Esophagus muscularis mucosa (tissue), 4 donors: ENCODE results near the gene FSIP2.

Experiments used
- CTCF ChIP-seq, 3 experiments: fragments of 200-600 bp in 2 of 3; fragments of 450-650 bp in 1 of 3; sonication (generic) in 2 of 3; IDR thresholded peaks; one replicate each; pipeline ENCODE4 v1.5.1; 2017 to 2019; ENCODE audit warnings: antibody characterized with exemption in 3 of 3, mild to moderate bottlenecking in 2 of 3, moderate library complexity in 1 of 3
- EP300 ChIP-seq: sonication (generic); formaldehyde crosslinking; IDR thresholded peaks from one replicate; pipeline ENCODE4 v1.6.1; 2017; ENCODE audit warnings: antibody characterized with exemption
- POLR2A ChIP-seq: fragments of 450-650 bp; IDR thresholded peaks from one replicate; pipeline ENCODE4 v1.6.1; 2017; ENCODE audit warnings: antibody characterized with exemption, moderate library complexity, mild to moderate bottlenecking, low read depth
- POLR2AphosphoS5 ChIP-seq, 2 donors: sonication (generic); formaldehyde crosslinking; IDR thresholded peaks; one replicate each; pipeline ENCODE4 v1.6.1; 2017; ENCODE audit warnings: antibody characterized with exemption in 2 of 2

DNA sequence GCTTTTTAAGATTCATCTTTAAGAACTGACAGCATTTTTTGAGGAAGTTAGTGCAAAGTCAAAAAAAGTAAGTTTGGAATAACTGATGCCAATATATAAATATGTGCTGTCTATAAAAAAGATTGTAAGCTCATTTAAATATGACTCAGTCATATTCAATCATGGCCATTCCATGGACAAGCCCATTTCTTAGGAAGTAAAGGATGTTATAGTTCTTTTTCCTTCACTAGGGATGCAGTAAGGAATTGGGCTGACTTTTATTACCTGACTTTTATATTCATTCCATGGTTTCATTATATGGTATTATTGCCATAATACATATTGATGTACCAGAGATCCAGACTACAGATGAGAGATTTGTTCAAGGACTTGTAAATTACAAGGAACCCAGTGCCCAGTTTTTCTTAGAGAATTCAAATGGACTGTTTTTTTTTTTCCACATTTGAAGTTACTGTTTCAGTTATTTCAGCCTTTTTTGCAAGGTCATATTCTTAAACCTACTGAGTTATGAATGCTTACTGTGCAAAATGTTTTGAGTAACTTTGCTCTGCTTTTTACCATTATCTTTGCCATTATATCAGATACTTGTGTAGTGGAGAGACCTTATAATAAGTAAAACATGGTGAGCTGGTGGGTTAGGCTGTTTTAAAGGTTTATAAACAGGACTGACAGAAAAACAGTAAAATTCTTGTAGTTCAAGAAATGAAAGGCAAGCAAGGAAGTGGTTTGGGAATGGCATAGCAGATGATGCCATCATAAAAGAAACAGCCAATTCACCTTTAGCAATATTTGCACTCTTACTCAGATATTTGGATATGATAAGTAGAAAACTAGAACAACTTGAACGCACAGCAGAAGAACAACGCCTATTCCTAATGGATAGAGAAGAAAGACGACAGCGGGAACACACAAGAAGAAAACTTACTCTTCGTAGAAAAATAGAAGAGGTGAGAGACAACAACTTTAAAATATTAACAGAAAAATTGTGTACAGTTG lies 7.6 kb downstream of the FSIP2 start:
- no peak for TF ChIP-seq POLR2AphosphoS5 (IDR thresholded peaks at IDR 0.05)
- no peak for TF ChIP-seq CTCF (IDR thresholded peaks at IDR 0.05)
- no peak for TF ChIP-seq EP300
- no peak for TF ChIP-seq POLR2A
